Type B pancreatic cell (in vitro differentiated cells): ENCODE data around the gene SLC66A3. TPM values are rescaled to one million over a fixed set of nuclear protein-coding genes. Genes with fewer than 3 reads are reported as not detected.

Experiments used
- DNase-seq: peaks from one replicate; pipeline ENCODE4 v3.0.0; 2021; ENCODE audit warnings: mixed read lengths; ENCODE audit not compliant: unreplicated experiment; ENCODE audit errors: extremely low spot score
- H3K27ac Mint-ChIP-seq: 2 replicates; pipeline ENCODE4 v1.8.0; 2021; ENCODE audit warnings: mild to moderate bottlenecking, mixed read lengths
- H3K27me3 Mint-ChIP-seq: 2 replicates; pipeline ENCODE4 v1.8.0; 2021; ENCODE audit warnings: mixed read lengths
- H3K36me3 Mint-ChIP-seq: 2 replicates; pipeline ENCODE4 v1.8.0; 2021; ENCODE audit warnings: mixed read lengths
- H3K4me1 Mint-ChIP-seq: one replicate; pipeline ENCODE4 v1.8.0; 2021; ENCODE audit warnings: mixed read lengths; ENCODE audit not compliant: unreplicated experiment
- H3K4me3 Mint-ChIP-seq: 2 replicates; pipeline ENCODE4 v1.8.0; 2021; ENCODE audit warnings: mild to moderate bottlenecking, mixed read lengths
- H3K9me3 Mint-ChIP-seq: 2 replicates; pipeline ENCODE4 v1.8.0; 2021; ENCODE audit warnings: mixed read lengths
- total RNA-seq: library from RNA; stranded (reverse); gene quantifications from 2 replicates; pipeline ENCODE4 v1.2.1, GENCODE V29; 2021; ENCODE audit warnings: low replicate concordance
- TF ChIP-seq, protein P1 (sequence below): fragments of 200-600 bp; sonication (generic); conservative IDR thresholded peaks from 2 replicates; pipeline ENCODE4 v1.5.0; 2021; ENCODE audit warnings: antibody characterized with exemption, mild to moderate bottlenecking

SLC66A3 gene
- total RNA-seq, 1 donor from 2014 or later: 6.3 TPM

DNA sequence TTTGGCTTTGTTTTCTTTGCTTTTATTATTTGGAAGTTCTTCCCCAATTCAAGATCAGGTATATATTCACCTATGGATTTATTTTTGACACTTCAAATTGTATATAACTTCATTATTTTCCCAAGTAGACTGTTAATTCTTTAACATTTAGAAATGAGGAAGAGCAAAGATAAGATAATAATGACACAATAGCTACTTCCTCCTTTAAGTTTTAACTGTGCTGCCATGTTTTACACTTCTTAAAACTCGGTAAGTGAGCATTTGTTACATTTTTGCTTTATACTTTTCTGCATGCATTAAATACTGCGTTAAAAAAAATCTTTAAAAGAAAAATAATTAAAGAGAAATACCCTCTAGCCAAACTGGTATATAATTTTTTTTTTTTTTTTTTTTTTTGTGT, 32.5 kb downstream of the SLC66A3 start:
- DNase-seq: no peak
- no peaks in the 10 kb centered on the region for H3K4me1 Mint-ChIP-seq
- no peak overlapping the region for H3K27ac Mint-ChIP-seq
- TF ChIP-seq, protein P1, sequence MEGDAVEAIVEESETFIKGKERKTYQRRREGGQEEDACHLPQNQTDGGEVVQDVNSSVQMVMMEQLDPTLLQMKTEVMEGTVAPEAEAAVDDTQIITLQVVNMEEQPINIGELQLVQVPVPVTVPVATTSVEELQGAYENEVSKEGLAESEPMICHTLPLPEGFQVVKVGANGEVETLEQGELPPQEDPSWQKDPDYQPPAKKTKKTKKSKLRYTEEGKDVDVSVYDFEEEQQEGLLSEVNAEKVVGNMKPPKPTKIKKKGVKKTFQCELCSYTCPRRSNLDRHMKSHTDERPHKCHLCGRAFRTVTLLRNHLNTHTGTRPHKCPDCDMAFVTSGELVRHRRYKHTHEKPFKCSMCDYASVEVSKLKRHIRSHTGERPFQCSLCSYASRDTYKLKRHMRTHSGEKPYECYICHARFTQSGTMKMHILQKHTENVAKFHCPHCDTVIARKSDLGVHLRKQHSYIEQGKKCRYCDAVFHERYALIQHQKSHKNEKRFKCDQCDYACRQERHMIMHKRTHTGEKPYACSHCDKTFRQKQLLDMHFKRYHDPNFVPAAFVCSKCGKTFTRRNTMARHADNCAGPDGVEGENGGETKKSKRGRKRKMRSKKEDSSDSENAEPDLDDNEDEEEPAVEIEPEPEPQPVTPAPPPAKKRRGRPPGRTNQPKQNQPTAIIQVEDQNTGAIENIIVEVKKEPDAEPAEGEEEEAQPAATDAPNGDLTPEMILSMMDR: no peak
- no peaks in the 10 kb centered on the region for H3K9me3 Mint-ChIP-seq
- no peaks in the 10 kb centered on the region for H3K27me3 Mint-ChIP-seq
- H3K36me3 Mint-ChIP-seq: peaks cover 20% of the 10 kb centered on the region
- H3K4me3 Mint-ChIP-seq: no peak overlapping the region

DNA sequence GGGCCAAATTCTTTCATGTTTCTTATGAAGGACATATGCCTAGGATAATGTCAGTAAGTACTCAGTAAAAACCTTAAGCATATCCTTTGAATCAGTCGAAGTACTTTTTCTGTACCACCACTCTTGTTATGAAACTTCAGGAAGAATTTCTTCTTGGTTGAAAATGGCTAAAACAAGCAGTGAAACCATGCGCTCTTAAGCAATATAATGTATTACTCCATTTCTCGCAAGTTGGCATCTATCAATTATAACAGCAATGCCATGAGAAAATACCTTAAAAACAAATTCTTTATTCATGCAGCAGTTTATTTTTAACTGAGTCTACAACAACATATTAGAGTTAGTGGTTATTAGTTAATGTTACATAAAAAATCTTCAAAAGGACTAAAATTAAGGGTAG, 41.0 kb downstream of the SLC66A3 start:
- no peaks in the 10 kb centered on the region for H3K27me3 Mint-ChIP-seq
- peaks cover 16% of the 10 kb centered on the region for H3K36me3 Mint-ChIP-seq
- TF ChIP-seq, protein P1: no peak
- H3K9me3 Mint-ChIP-seq: no peaks in the 10 kb centered on the region
- no peaks in the 10 kb centered on the region for H3K4me1 Mint-ChIP-seq
- DNase-seq: no peak
- H3K27ac Mint-ChIP-seq: no peak overlapping the region
- no peak overlapping the region for H3K4me3 Mint-ChIP-seq

DNA sequence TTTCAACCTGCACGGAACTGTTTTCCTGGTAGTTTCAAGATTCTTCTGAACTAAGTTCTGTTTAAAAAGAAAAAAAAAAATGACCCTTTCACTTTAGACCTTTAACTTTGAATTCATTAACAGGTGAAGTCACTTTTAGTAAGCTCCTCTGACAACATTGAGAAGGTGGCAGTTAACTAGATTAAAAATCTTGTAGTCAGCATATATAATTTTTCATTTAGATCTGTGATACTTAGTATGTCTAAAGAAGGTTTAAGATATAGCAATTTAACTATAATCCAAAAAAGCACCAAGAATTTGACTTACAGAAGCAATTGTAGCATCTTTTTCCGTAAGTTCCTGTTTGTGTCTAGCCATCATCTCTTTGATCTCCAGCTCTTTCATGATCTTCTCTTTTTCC, 45.4 kb downstream of the SLC66A3 start:
- Mint-ChIP-seq H3K9me3 (no peaks in the 10 kb centered on the region), H3K27me3 (no peaks in the 10 kb centered on the region), H3K4me3 (no peak overlapping the region), H3K4me1 (no peaks in the 10 kb centered on the region), H3K36me3 (peaks cover 18% of the 10 kb centered on the region), H3K27ac (no peak overlapping the region)
- no peak for DNase-seq
- TF ChIP-seq, protein P1: no peak

DNA sequence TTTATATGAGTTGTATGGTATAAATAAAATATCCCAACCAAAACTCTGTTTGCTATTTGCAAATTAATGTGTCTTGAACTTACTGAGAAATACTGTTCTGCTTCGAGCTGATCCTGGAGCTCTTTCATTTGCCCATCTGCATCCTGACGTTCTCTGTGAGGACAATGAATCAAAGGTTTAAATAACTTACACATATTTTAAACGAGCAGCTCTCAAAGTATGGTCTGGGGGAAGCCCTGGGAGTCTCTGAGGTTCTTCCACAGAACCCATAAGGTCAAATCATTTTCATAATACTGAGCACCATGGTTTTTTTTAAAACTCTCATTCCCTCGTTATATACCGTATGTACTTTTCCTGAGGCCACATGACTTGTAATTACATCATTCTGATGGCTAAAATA, 46.7 kb downstream of the SLC66A3 start:
- no peaks in the 10 kb centered on the region for H3K9me3 Mint-ChIP-seq
- DNase-seq: no peak
- TF ChIP-seq, protein P1: no peak
- H3K27me3 Mint-ChIP-seq: no peaks in the 10 kb centered on the region
- H3K27ac Mint-ChIP-seq: no peak overlapping the region
- H3K4me3 Mint-ChIP-seq: no peak overlapping the region
- H3K36me3 Mint-ChIP-seq: peaks cover 15% of the 10 kb centered on the region
- H3K4me1 Mint-ChIP-seq: no peaks in the 10 kb centered on the region

- DNase-seq: no peak
- Mint-ChIP-seq H3K9me3 (no peaks in the 10 kb centered on the region), H3K4me1 (no peaks in the 10 kb centered on the region), H3K36me3 (peaks cover 18% of the 10 kb centered on the region), H3K4me3 (no peak overlapping the region), H3K27me3 (no peaks in the 10 kb centered on the region), H3K27ac (no peak overlapping the region)
- TF ChIP-seq, protein P1: no peak
Observed at GRCh38 chr2:11203480-11203879, 48.2 kb downstream of the SLC66A3 start.

DNA sequence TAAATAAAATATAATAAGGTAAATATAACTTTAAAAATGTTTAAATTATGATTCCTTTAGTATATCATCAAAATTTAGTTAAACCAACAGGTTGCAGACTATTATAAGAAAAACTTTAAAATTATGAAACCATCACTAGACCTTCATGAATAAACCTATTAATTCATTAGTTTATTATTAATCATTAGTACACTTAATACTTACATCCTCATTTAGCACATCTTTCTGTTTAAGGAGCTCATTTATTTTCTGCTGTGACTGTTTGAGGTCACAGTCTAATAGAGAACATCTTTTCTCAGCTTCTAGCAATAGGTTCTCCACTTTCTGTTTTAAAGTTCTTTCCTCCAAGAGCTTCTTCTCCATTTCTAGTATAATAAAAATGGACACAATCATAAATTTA, 52.8 kb downstream of the SLC66A3 start:
- TF ChIP-seq, protein P1: no peak
- Mint-ChIP-seq H3K4me3 (no peak overlapping the region), H3K27me3 (no peaks in the 10 kb centered on the region), H3K27ac (no peak overlapping the region), H3K4me1 (no peaks in the 10 kb centered on the region), H3K9me3 (no peaks in the 10 kb centered on the region), H3K36me3 (peaks cover 20% of the 10 kb centered on the region)
- DNase-seq: no peak
